ENCODE data around the gene CSRP2.

The CSRP2 gene

DNA sequence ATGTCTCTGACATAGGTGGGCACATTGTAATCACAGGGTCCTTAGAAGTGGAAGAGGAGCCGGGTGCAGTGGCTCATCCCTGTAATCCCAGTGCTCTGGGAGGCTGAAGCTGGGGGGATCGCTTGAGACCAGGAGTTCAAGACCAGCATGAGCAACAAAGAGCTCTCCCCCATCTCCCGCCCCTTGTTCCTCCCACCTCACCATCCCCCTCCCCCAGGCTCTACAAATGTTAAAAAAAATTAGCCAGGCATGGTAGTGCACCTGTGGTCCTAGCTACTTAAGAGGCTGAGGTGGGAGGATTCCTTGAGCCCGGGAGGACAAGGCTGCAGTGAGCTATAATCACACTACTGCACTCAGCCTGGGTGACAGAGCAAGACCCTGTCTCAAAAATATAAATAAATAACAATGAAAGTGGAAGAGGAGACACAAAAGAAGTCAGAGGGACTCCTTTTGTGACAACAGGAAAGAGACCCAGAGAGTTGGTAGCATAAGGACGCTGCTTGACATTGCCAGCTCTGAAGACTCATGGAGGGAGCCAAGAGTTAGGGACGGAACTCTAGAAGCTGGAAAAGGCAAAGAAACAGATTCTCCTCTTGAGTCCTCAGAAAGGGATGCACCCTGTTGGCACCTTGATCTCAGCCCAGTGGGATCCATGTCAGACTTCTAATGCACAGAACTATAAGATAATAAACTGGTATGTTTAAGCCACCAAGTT is 29.6 kb upstream of the CSRP2 start:
- H3K4me3 Mint-ChIP-seq: no peak overlapping the region
- no peak for DNase-seq (ENCODE audit: low spot score)
- H3K36me3 Mint-ChIP-seq (ENCODE audit: low read depth): no peaks in the 10 kb centered on the region
- peaks cover 14% of the 10 kb centered on the region for H3K27me3 Mint-ChIP-seq (ENCODE audit: low read depth)
- H3K4me1 Mint-ChIP-seq (ENCODE audit: low read depth): no peaks in the 10 kb centered on the region
- no peaks in the 10 kb centered on the region for H3K9me3 Mint-ChIP-seq
- no peak overlapping the region for H3K27ac Mint-ChIP-seq

DNA sequence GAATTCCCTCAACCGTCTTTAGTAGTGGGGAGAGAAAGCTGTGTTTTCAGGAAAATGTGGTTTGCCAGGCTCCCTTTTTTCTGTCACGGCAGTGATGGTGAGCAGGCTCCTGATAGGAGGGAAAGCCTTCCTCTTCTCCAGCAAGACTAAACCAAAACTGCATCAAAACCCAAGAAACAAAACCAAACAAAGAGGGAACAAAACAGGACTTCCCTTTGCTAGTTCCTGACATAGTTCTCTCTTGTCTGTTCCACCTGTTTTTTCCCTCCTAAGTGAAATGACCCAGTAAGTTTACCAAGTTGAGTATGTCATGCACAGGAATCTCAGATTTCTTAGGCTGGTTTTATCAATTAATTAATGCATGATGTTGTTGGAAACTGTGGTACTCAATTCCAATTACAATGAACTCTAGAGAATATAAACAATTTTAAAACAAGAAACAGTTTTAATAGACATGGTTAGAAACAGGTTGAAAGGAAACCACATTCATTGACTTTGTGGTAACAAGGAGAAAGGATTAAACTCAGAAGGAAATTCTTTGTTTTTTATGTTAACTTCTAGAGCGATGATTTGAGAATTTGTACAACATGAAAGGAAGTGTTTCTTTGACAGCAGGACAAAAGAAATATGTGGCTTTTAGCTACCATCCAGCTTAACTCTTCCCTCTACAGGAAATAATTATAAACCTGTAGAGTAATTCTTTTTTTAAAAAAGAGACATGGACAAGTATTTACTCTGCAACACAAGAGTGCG is 23.0 kb upstream of the CSRP2 start:
- no peak for DNase-seq (ENCODE audit: low spot score)
- no peaks in the 10 kb centered on the region for H3K36me3 Mint-ChIP-seq (ENCODE audit: low read depth)
- H3K27ac Mint-ChIP-seq: no peak overlapping the region
- no peaks in the 10 kb centered on the region for H3K9me3 Mint-ChIP-seq
- H3K4me1 Mint-ChIP-seq (ENCODE audit: low read depth): peaks cover 7% of the 10 kb centered on the region
- H3K27me3 Mint-ChIP-seq (ENCODE audit: low read depth): no peaks in the 10 kb centered on the region
- H3K4me3 Mint-ChIP-seq: no peak overlapping the region

DNA sequence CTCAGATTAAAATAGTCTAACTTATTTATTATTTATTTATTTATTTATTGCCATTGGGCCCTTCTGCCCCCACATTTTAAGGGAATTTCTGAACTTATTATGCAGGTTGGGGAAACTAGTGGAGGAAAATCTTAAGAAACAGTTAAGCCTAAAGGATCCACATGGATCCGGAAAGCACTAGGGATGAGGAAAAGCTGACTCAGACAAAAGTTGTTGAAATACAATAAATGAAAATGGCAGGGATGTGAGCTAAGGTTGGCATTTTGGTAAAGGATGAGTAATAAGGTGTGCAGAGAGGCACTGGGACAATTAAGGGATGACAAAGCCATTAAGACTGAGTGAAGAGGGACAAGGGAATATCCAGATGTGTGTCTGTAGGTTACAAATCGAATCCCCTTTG is 20.7 kb upstream of the CSRP2 start:
- H3K9me3 Mint-ChIP-seq: no peaks in the 10 kb centered on the region
- no peak for DNase-seq (ENCODE audit: low spot score)
- peaks cover 7% of the 10 kb centered on the region for H3K4me1 Mint-ChIP-seq (ENCODE audit: low read depth)
- H3K36me3 Mint-ChIP-seq (ENCODE audit: low read depth): no peaks in the 10 kb centered on the region
- H3K4me3 Mint-ChIP-seq: no peak overlapping the region
- H3K27me3 Mint-ChIP-seq (ENCODE audit: low read depth): no peaks in the 10 kb centered on the region
- no peak overlapping the region for H3K27ac Mint-ChIP-seq

DNA sequence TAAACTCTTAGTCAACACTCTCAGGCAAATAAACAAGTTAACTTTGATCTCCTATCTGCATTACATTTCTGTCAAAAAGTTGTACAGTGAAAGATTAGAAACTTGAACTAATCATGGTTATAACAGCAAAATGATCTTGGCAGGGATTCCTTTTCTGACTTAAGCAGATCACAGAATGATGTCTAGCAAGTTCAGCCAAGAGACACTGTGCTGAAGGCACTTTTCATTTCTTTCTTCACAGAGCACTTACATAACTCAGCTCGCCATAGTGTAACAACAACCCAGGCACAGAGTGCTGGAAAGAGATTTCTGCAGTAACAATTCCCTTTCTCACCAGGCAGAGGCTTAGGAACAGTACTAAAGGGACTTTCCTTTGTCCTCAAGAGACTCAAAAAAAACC is 19.6 kb upstream of the CSRP2 start:
- H3K36me3 Mint-ChIP-seq (ENCODE audit: low read depth): no peaks in the 10 kb centered on the region
- H3K27me3 Mint-ChIP-seq (ENCODE audit: low read depth): no peaks in the 10 kb centered on the region
- H3K4me3 Mint-ChIP-seq: no peak overlapping the region
- no peak for DNase-seq (ENCODE audit: low spot score)
- H3K27ac Mint-ChIP-seq: no peak overlapping the region
- no peaks in the 10 kb centered on the region for H3K9me3 Mint-ChIP-seq
- peaks cover 7% of the 10 kb centered on the region for H3K4me1 Mint-ChIP-seq (ENCODE audit: low read depth)

DNA sequence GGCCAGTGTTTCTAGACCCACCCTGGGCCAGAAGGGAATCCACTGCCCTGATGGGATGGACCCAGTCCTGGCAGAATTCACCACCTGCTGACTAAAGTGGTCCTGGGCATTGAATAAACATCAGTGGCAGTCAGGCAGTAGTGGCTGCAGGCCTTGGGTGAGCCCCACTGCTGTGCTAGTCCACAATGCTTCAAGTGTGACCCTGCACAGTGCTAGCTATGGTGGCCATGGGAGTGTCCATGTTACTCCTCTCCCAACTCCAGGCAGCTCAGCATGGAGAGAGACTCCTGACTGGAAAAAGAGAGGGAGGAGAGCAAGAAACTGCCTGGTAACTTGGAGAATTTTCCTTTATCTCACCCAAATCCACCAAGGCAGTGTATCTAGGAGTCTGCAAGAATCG is 17.5 kb upstream of the CSRP2 start:
- Mint-ChIP-seq H3K4me1 (ENCODE audit: low read depth) (no peaks in the 10 kb centered on the region), H3K4me3 (no peak overlapping the region), H3K27me3 (ENCODE audit: low read depth) (no peaks in the 10 kb centered on the region), H3K36me3 (ENCODE audit: low read depth) (no peaks in the 10 kb centered on the region), H3K27ac (no peak overlapping the region), H3K9me3 (no peaks in the 10 kb centered on the region)
- DNase-seq (ENCODE audit: low spot score): no peak

DNA sequence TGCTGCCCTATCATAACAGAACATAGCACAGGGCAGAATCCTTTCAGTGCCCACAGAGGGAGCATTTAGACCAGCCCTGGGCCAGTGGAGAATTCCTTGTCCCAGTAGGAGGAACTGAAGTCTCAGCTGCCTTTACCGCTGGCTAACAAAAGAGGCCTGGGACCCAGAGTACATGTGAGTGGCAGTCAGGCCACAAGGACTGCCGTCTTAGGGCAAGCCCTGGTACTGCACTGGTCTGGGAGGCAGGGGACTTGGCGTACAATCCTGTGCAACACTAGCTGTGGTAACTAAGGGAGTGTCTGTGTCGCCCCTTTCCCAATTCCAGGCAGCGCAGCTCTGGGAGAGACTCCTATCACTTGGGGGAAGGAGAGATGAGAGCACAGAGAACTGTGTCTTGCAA is 17.0 kb upstream of the CSRP2 start:
- Mint-ChIP-seq H3K4me1 (ENCODE audit: low read depth) (peaks cover under 1% of the 10 kb centered on the region), H3K27me3 (ENCODE audit: low read depth) (no peaks in the 10 kb centered on the region), H3K9me3 (no peaks in the 10 kb centered on the region), H3K4me3 (no peak overlapping the region), H3K36me3 (ENCODE audit: low read depth) (no peaks in the 10 kb centered on the region), H3K27ac (no peak overlapping the region)
- no peak for DNase-seq (ENCODE audit: low spot score)

DNA sequence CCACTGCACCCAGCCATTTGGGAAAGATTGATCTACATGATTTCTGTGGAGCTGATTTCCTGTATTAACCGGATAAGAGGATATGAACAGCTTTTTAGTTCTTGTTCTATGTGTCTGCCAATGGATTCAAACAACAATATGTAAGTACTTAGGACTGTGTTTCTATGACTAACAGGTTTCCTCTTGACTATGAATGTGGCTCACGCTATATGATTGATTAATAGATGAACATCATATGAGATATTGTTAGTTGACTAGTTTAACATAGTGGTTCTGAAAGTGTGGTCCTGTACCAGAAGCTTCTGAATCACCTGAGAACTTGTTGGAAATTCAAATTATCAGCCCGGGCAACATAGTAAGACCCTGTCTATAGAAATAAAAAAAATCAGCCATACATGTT is 12.8 kb upstream of the CSRP2 start:
- H3K27me3 Mint-ChIP-seq (ENCODE audit: low read depth): no peaks in the 10 kb centered on the region
- H3K4me1 Mint-ChIP-seq (ENCODE audit: low read depth): peaks cover 5% of the 10 kb centered on the region
- no peak for DNase-seq (ENCODE audit: low spot score)
- H3K9me3 Mint-ChIP-seq: no peaks in the 10 kb centered on the region
- H3K4me3 Mint-ChIP-seq: no peak overlapping the region
- H3K36me3 Mint-ChIP-seq (ENCODE audit: low read depth): no peaks in the 10 kb centered on the region
- H3K27ac Mint-ChIP-seq: no peak overlapping the region

DNA sequence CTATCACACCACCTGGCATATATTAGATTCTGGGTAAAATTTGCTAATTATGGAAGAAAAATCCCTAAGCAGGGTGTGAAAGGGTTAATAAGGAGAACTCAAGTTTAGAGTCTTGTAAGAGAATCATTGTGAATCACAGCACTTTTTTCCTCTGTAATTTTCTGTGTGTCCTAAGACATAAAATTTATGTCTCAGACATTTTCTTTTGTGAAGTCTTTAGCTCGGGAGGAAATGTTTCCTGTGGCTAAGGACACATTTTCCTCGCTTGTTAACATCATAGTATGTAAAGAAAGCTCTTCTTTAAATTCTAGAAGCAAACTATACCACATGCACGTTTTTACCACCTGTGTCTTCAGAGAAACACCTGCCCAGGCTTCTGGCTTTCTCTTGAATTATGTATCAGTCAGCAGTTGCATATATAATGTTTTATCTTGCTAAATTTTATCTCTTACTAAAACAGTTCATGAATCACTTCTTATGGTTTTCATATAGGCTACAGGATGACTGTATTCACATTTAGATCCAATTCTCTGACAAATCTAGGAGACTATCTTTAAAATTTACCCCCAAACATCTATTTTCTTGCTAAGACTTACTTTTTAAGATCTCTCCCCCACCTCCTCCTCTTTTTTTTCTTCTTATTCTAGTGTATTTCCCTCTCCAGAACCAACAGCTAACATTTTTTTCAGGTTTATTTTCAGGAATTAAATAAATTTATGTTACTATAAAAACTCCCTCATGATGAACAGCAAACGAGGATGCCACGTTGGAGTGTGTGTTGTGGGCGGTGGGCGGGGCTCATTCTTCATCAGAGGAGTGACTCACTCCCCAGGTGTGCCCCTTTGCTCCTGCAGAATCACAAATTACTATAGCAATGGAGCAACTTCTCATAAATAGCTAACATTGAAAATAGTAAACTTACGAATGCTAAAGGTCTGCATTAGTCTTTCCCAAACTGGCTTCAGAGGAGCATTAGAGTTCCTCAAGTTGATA is 11.6 kb upstream of the CSRP2 start:
- Mint-ChIP-seq H3K4me3 (no peak overlapping the region), H3K9me3 (no peaks in the 10 kb centered on the region), H3K27me3 (ENCODE audit: low read depth) (peaks cover 2% of the 10 kb centered on the region), H3K36me3 (ENCODE audit: low read depth) (no peaks in the 10 kb centered on the region), H3K27ac (no peak overlapping the region), H3K4me1 (ENCODE audit: low read depth) (peaks cover 5% of the 10 kb centered on the region)
- peak; percentile 10 for DNase-seq (ENCODE audit: low spot score)

DNA sequence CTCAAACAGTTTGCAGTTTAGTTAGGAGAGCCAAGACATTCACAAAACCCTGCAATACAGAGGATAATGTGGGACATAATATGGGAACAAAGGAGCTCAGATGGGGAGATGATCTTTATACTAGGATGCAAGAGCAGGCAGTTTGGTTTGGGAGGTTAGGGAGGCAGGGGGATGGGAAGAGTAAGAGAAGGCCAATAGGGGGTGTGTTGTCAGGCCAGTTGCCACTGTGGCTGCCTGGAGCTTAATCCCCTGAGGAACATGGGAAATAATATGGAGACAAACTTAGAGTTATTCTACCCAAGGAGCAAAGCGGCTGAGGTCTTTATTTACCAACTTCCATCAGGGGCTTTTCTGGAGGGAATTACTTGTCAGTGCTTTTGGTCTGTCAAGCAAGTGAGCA is 10.0 kb upstream of the CSRP2 start:
- H3K4me1 Mint-ChIP-seq (ENCODE audit: low read depth): peaks cover 5% of the 10 kb centered on the region
- H3K36me3 Mint-ChIP-seq (ENCODE audit: low read depth): no peaks in the 10 kb centered on the region
- peaks cover 5% of the 10 kb centered on the region for H3K27me3 Mint-ChIP-seq (ENCODE audit: low read depth)
- no peak overlapping the region for H3K4me3 Mint-ChIP-seq
- no peaks in the 10 kb centered on the region for H3K9me3 Mint-ChIP-seq
- H3K27ac Mint-ChIP-seq: no peak overlapping the region
- no peak for DNase-seq (ENCODE audit: low spot score)

DNA sequence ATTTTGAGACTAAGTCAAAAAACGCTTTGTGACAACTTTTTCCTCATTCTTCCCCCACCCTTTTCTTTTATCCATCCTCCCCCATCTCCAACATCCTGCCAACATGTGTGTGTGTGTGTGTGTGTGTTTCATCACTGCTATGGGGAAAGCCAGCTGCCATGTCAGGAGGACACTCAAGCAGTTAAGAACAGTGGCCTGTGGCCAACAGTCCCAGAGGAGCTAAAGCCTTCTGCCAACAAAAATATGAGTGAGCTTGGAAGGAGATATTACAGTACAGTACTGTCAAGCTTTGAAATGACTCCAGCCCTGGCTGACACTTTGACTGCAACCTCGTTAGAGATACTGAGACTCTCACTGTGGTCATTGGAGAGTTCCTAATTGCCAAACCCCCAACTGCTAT is 5.0 kb upstream of the CSRP2 start:
- H3K27me3 Mint-ChIP-seq (ENCODE audit: low read depth): peaks cover 43% of the 10 kb centered on the region
- H3K36me3 Mint-ChIP-seq (ENCODE audit: low read depth): no peaks in the 10 kb centered on the region
- no peaks in the 10 kb centered on the region for H3K9me3 Mint-ChIP-seq
- H3K4me3 Mint-ChIP-seq: no peak overlapping the region
- H3K27ac Mint-ChIP-seq: no peak overlapping the region
- no peak for DNase-seq (ENCODE audit: low spot score)
- H3K4me1 Mint-ChIP-seq (ENCODE audit: low read depth): peaks cover 5% of the 10 kb centered on the region

DNA sequence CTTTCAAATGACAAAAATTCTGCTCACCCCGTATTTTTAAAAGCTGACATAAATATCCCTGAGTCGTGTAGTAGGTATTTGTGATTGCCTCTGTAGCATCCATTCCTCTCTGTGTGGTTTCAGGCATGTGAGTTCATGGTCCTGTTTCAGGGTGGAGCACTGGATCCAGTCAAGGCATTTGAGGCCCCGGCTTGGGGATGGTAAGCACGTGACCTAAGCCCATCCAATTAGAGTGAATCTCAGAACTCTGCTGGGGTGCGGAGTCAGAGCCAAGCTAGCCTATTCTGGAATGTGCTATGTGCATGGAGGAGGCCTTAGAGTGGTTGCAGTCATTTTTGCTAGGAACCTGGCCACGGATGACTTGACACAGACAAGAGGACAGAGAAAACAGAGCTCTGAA is 4.3 kb upstream of the CSRP2 start:
- Mint-ChIP-seq H3K27me3 (ENCODE audit: low read depth) (peaks cover 47% of the 10 kb centered on the region), H3K27ac (no peak overlapping the region), H3K9me3 (no peaks in the 10 kb centered on the region), H3K36me3 (ENCODE audit: low read depth) (no peaks in the 10 kb centered on the region), H3K4me1 (ENCODE audit: low read depth) (peaks cover 8% of the 10 kb centered on the region), H3K4me3 (no peak overlapping the region)
- no peak for DNase-seq (ENCODE audit: low spot score)

DNA sequence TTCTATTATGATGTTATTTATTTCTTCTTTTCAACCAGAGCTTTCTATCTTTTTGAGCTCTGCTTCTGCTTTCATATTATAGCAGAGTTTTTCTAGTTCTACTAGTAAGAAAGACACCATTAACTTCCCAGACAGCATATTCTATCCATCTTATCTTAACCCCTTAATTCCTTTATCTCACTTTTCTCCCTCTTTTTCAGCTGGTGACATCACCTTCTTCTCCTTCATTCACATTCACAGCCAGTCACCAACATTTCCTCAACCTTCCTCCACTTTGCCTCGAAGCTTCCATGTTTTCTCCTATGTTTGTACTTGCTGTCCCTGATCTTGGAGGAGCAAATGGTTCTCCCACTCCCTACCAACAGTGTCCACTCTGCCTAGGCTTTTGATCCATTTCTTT is 3.5 kb upstream of the CSRP2 start:
- DNase-seq (ENCODE audit: low spot score): no peak
- no peak overlapping the region for H3K4me3 Mint-ChIP-seq
- no peaks in the 10 kb centered on the region for H3K9me3 Mint-ChIP-seq
- no peak overlapping the region for H3K27ac Mint-ChIP-seq
- no peaks in the 10 kb centered on the region for H3K36me3 Mint-ChIP-seq (ENCODE audit: low read depth)
- H3K27me3 Mint-ChIP-seq (ENCODE audit: low read depth): peaks cover 54% of the 10 kb centered on the region
- H3K4me1 Mint-ChIP-seq (ENCODE audit: low read depth): peaks cover 8% of the 10 kb centered on the region

DNA sequence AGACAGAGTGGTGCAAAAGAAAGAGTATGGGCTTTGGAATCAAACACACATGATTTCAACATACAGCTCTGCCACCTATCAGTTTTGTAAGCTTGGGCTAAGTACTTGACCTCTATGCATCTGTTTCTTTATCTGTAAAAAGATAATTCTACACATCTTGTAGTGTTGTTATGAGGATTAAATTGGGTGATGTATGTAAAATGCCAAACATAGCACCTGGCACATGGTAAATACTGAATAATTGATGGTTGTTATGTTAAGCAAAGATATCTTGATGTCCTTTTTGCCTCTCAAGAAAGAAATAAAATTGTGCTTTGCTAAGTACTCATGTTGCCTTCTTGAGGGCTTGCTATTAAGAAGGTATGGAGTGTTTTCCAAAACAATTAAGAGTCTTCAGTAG is 2.3 kb upstream of the CSRP2 start:
- no peaks in the 10 kb centered on the region for H3K36me3 Mint-ChIP-seq (ENCODE audit: low read depth)
- DNase-seq (ENCODE audit: low spot score): no peak
- H3K9me3 Mint-ChIP-seq: no peaks in the 10 kb centered on the region
- H3K4me1 Mint-ChIP-seq (ENCODE audit: low read depth): peaks cover 8% of the 10 kb centered on the region
- H3K27ac Mint-ChIP-seq: no peak overlapping the region
- H3K27me3 Mint-ChIP-seq (ENCODE audit: low read depth): peaks cover 61% of the 10 kb centered on the region
- no peak overlapping the region for H3K4me3 Mint-ChIP-seq

DNA sequence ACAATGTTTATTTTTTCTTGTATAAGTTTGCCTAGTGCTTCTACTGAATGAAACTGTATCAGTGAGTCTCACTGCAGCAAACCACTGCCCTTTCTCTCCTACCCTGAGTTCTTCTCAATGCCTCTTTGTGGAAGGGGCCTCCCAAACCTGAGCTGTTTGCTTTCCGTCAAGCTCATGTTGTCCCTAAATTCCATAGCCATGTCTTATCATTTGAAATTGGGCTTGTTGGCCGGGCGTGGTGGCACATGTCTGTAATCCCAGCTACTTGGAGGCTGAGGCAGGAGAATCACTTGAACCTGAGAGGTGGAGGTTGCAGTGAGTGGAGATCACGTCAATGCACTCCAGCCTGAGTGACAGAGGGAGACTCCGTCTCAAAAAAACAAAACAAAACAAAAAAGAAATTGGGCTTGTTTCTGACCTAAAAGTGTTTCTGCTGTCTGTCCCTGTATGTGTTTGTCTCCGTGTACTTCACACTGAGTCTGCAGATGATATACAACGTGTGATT is 1.8 kb upstream of the CSRP2 start:
- H3K4me3 Mint-ChIP-seq: no peak overlapping the region
- peaks cover 62% of the 10 kb centered on the region for H3K27me3 Mint-ChIP-seq (ENCODE audit: low read depth)
- H3K36me3 Mint-ChIP-seq (ENCODE audit: low read depth): no peaks in the 10 kb centered on the region
- H3K27ac Mint-ChIP-seq: no peak overlapping the region
- DNase-seq (ENCODE audit: low spot score): no peak
- peaks cover 8% of the 10 kb centered on the region for H3K4me1 Mint-ChIP-seq (ENCODE audit: low read depth)
- H3K9me3 Mint-ChIP-seq: no peaks in the 10 kb centered on the region

Data from T-helper 2 cell treated with Interferon-gamma antibody and Interleukin-4, amounts not matched to agents 5 μg/mL and 100 μg/mL, for 36 hours (primary cell).